Naive thymus-derived CD4-positive, alpha-beta T cell (primary cell): ENCODE results near the gene EPHA7. TPM values are rescaled to one million over a fixed set of nuclear protein-coding genes. Genes with fewer than 3 reads are reported as not detected.
A peak's percentile ranks its signal among the peaks of the same experiment; 100 is the strongest.

Experiments used
- ATAC-seq: fragments of 150-1000 bp; cut with Tn5 transposase; 2 replicates; pipeline ENCODE4 v1.10.0; 2021; ENCODE audit warnings: mild to moderate bottlenecking, moderate library complexity
- CTCF ChIA-PET: fragments of 350-600 bp; sonication (Branson Sonifier 250); formaldehyde crosslinking; loops from one replicate; lab custom pipeline; 2021; ENCODE audit warnings: antibody characterized with exemption; lab: Charles Lee
- POLR2A ChIA-PET: fragments of 350-600 bp; sonication (Branson Sonifier 250); formaldehyde crosslinking; loops from one replicate; lab custom pipeline; 2021; ENCODE audit warnings: antibody characterized with exemption, inconsistent platforms; lab: Charles Lee
- DNase-seq, 9 donors: peaks; one replicate each; pipeline versions ENCODE4 v3.0.0 to v3.0.0-alpha.2; 2020 to 2022; ENCODE audit warnings: mixed read lengths in 1 of 9
- H3K27ac ChIP-seq: one replicate; pipeline ENCODE4 v1.7.0; 2013; ENCODE audit warnings: mild to moderate bottlenecking, low read depth, low read length, moderate library complexity
- H3K27me3 ChIP-seq, 2 donors: one replicate each; pipeline ENCODE4 v1.7.0; 2013; ENCODE audit warnings: low read length in 2 of 2, mild to moderate bottlenecking in 2 of 2, moderate library complexity in 2 of 2; ENCODE audit not compliant: control insufficient read depth in 2 of 2, insufficient read depth in 2 of 2
- H3K36me3 ChIP-seq, 3 experiments: 1 replicate in 2 of 3; 2 replicates in 1 of 3; pipeline ENCODE4 v1.7.0; 2013; ENCODE audit warnings: low read length in 3 of 3, mild to moderate bottlenecking in 3 of 3, moderate library complexity in 1 of 3; ENCODE audit not compliant: insufficient read depth in 3 of 3, control insufficient read depth in 2 of 3
- H3K4me1 ChIP-seq, 2 donors: one replicate each; pipeline ENCODE4 v1.7.0; 2013; ENCODE audit warnings: low read length in 2 of 2, mild to moderate bottlenecking in 2 of 2, moderate library complexity in 1 of 2; ENCODE audit not compliant: control insufficient read depth in 2 of 2, insufficient read depth in 2 of 2
- H3K4me3 ChIP-seq: 2 replicates; pipeline ENCODE4 v1.7.0; 2013; ENCODE audit warnings: mild to moderate bottlenecking, low read length
- H3K9me3 ChIP-seq, 3 experiments: 1 replicate in 2 of 3; 2 replicates in 1 of 3; pipeline ENCODE4 v1.7.0; 2013; ENCODE audit warnings: low read length in 3 of 3; ENCODE audit not compliant: control insufficient read depth in 2 of 3
- H3K27ac Mint-ChIP-seq, 9 donors: one replicate each; pipeline ENCODE4 v1.8.0; 2020 to 2022; ENCODE audit warnings: mixed read lengths in 9 of 9, mild to moderate bottlenecking in 8 of 9, moderate library complexity in 5 of 9, inconsistent platforms in 2 of 9
- H3K27me3 Mint-ChIP-seq, 5 donors: one replicate each; pipeline ENCODE4 v1.8.0; 2021 to 2022; ENCODE audit warnings: mixed read lengths in 5 of 5, mild to moderate bottlenecking in 1 of 5
- H3K36me3 Mint-ChIP-seq, 5 donors: one replicate each; pipeline ENCODE4 v1.8.0; 2020 to 2022; ENCODE audit warnings: mixed read lengths in 5 of 5, mild to moderate bottlenecking in 3 of 5, inconsistent platforms in 1 of 5
- H3K4me1 Mint-ChIP-seq, 7 donors: one replicate each; pipeline ENCODE4 v1.8.0; 2020 to 2022; ENCODE audit warnings: mixed read lengths in 7 of 7, mild to moderate bottlenecking in 3 of 7, inconsistent platforms in 1 of 7
- H3K4me3 Mint-ChIP-seq, 10 donors: one replicate each; pipeline ENCODE4 v1.8.0; 2020 to 2022; ENCODE audit warnings: mild to moderate bottlenecking in 10 of 10, mixed read lengths in 10 of 10, moderate library complexity in 6 of 10, inconsistent platforms in 2 of 10
- H3K9me3 Mint-ChIP-seq, 11 donors: one replicate each; pipeline ENCODE4 v1.8.0; 2020 to 2022; ENCODE audit warnings: mixed read lengths in 11 of 11, mild to moderate bottlenecking in 4 of 11, inconsistent platforms in 1 of 11, moderate library complexity in 1 of 11
- intact Hi-C, 2 donors: fragments of 100-400 bp; cut with micrococcal nuclease; formaldehyde crosslinking; loops; one replicate each; pipeline ENCODE4 v1.15.1; 2023
- polyA plus RNA-seq, 2 donors: library from polyadenylated mRNA; unstranded; fragments of 300-500 nt; fragmentation: Illumina TruSeq; gene quantifications; one replicate each; pipeline ENCODE4 v1.2.3, GENCODE V29; 2021
- total RNA-seq, 6 experiments: library from RNA in 5 of 6; stranded (reverse) in 5 of 6; gene quantifications; 1 replicate in 5 of 6; 2 replicates in 1 of 6; pipeline ENCODE4 v1.2.3 and lab custom pipeline; 2021 to 2026

EPHA7 gene
- total and polyA plus RNA-seq, 7 experiments from 2014 or later: not detected

GRCh38 chr6:93433592-93433991 lies 14.2 kb upstream of the EPHA7 start:
- no peak overlapping the region for H3K27ac ChIP-seq
- no peaks in the 10 kb centered on the region for H3K9me3 ChIP-seq
- ATAC-seq (no peak), DNase-seq (no peak)
- H3K9me3 Mint-ChIP-seq: peaks cover 0 to 15% (median 4%) of the 10 kb centered on the region in 11 donors
- no peaks in the 10 kb centered on the region for H3K4me1 ChIP-seq
- no peaks in the 10 kb centered on the region for H3K36me3 Mint-ChIP-seq
- H3K4me3 ChIP-seq: no peak overlapping the region
- CTCF ChIA-PET: no interaction called here
- no peaks in the 10 kb centered on the region for H3K4me1 Mint-ChIP-seq
- no peaks in the 10 kb centered on the region for H3K27me3 ChIP-seq
- POLR2A ChIA-PET: no interaction called here
- intact Hi-C loops: no loop called here
- no peak overlapping the region for H3K4me3 Mint-ChIP-seq
- peaks cover 0 to 5% (median 0%) of the 10 kb centered on the region in 5 donors for H3K27me3 Mint-ChIP-seq
- H3K27ac Mint-ChIP-seq: no peak overlapping the region
- no peaks in the 10 kb centered on the region for H3K36me3 ChIP-seq

GRCh38 chr6:93424303-93425064 lies 5.1 kb upstream of the EPHA7 start:
- intact Hi-C loops: loop anchor here in 1 of 2 donors (10.0 kb wide), 1 partner anchor 610 kb away; no protein-coding TSS in a partner anchor
- Histone ChIP-seq H3K9me3 (peaks cover 0 to 3% (median 0%) of the 10 kb centered on the region in 3 experiments), H3K27ac (no peak overlapping the region), H3K36me3 (no peaks in the 10 kb centered on the region), H3K27me3 (no peaks in the 10 kb centered on the region), H3K4me1 (no peaks in the 10 kb centered on the region), H3K4me3 (no peak overlapping the region)
- ATAC-seq (no peak), DNase-seq (no peak)
- no peak overlapping the region for H3K4me3 Mint-ChIP-seq
- POLR2A ChIA-PET: no interaction called here
- peaks cover 20 to 38% (median 27%) of the 10 kb centered on the region in 5 donors for H3K27me3 Mint-ChIP-seq
- CTCF ChIA-PET: no interaction called here
- H3K4me1 Mint-ChIP-seq: peaks cover 0 to 12% (median 8%) of the 10 kb centered on the region in 7 donors
- no peak overlapping the region for H3K27ac Mint-ChIP-seq
- H3K9me3 Mint-ChIP-seq: peaks cover 0 to 11% (median 0%) of the 10 kb centered on the region in 11 donors
- H3K36me3 Mint-ChIP-seq: no peaks in the 10 kb centered on the region

- Mint-ChIP-seq H3K36me3 (no peaks in the 10 kb centered on the region), H3K27ac (no peak overlapping the region), H3K4me1 (peaks cover 0 to 17% (median 13%) of the 10 kb centered on the region in 7 donors), H3K9me3 (peaks cover 0 to 11% (median 0%) of the 10 kb centered on the region in 11 donors), H3K4me3 (no peak overlapping the region), H3K27me3 (peaks cover 25 to 43% (median 33%) of the 10 kb centered on the region in 5 donors)
- intact Hi-C loops: loop anchor here in 1 of 2 donors (10.0 kb wide), 1 partner anchor 609 kb away; no protein-coding TSS in a partner anchor
- ATAC-seq (no peak), DNase-seq (no peak)
- ChIA-PET CTCF (no interaction called here), POLR2A (no interaction called here)
- peaks cover 0 to 3% (median 0%) of the 10 kb centered on the region in 3 experiments for H3K9me3 ChIP-seq
- H3K36me3 ChIP-seq: no peaks in the 10 kb centered on the region
- no peak overlapping the region for H3K27ac ChIP-seq
- no peak overlapping the region for H3K4me3 ChIP-seq
- H3K4me1 ChIP-seq: no peaks in the 10 kb centered on the region
- no peaks in the 10 kb centered on the region for H3K27me3 ChIP-seq
These were observed 4.2 kb upstream of the EPHA7 start for GRCh38 chr6:93423542-93423941.

DNA sequence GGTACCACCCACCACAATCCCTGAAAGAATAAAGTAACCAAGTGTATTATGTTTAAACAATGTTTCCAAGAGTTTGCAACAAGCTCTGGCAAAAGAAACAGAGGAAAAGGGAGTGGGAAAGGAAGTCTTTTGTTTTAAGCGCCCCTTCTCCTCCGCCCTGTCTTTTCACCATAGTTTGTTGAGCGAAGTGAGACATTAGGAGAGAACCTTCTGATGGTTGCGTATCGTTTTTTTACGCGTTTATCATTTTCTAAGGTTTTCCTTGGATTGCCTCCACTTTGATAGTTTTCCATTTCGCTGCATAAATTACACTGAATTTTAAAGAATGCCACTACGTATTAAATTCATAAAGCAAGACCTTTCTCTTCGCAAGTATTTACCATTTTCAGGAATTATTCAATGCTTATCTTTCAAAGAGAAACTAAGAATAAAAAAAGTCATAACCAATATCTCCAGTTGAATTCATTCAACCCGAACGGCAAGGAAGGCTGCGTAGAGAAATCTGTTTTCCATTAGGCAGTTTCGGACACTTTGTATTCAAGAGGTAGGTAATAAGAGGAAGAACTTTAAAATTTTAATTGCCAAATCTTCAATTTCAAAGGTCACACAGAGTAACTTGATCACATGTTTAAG lies 920 bp upstream of the EPHA7 start:
- no peaks in the 10 kb centered on the region for H3K4me1 ChIP-seq
- POLR2A ChIA-PET: interaction anchor here (0.5 kb wide), 1 partner anchor 836 kb away, joined by 3 read pairs; no protein-coding TSS in a partner anchor
- H3K27me3 Mint-ChIP-seq: peaks cover 43 to 62% (median 53%) of the 10 kb centered on the region in 5 donors
- H3K36me3 Mint-ChIP-seq: no peaks in the 10 kb centered on the region
- H3K9me3 Mint-ChIP-seq: peaks cover 0 to 9% (median 4%) of the 10 kb centered on the region in 11 donors
- ATAC-seq: no peak
- H3K36me3 ChIP-seq: no peaks in the 10 kb centered on the region
- H3K9me3 ChIP-seq: no peaks in the 10 kb centered on the region
- no peak for DNase-seq
- H3K4me1 Mint-ChIP-seq: peaks cover 0 to 33% (median 30%) of the 10 kb centered on the region in 7 donors
- H3K4me3 ChIP-seq: no peak overlapping the region
- H3K27me3 ChIP-seq: peaks cover 0 to 5% of the 10 kb centered on the region in 2 donors
- peak overlapping the region; percentile 57 to 90 (median 76) for H3K4me3 Mint-ChIP-seq
- intact Hi-C loops: loop anchor here in 1 of 2 donors (10.0 kb wide), 1 partner anchor 605 kb away; no protein-coding TSS in a partner anchor
- H3K27ac ChIP-seq: no peak overlapping the region
- CTCF ChIA-PET: no interaction called here
- no peak overlapping the region for H3K27ac Mint-ChIP-seq

- no peak overlapping the region for H3K4me3 ChIP-seq
- H3K36me3 Mint-ChIP-seq: no peaks in the 10 kb centered on the region
- intact Hi-C loops: no loop called here
- H3K27ac ChIP-seq: no peak overlapping the region
- peaks cover 0 to 33% (median 30%) of the 10 kb centered on the region in 7 donors for H3K4me1 Mint-ChIP-seq
- ATAC-seq (no peak), DNase-seq (no peak)
- CTCF ChIA-PET: no interaction called here
- no peaks in the 10 kb centered on the region for H3K9me3 ChIP-seq
- no peaks in the 10 kb centered on the region for H3K36me3 ChIP-seq
- peaks cover 0 to 5% of the 10 kb centered on the region in 2 donors for H3K27me3 ChIP-seq
- no peaks in the 10 kb centered on the region for H3K4me1 ChIP-seq
- POLR2A ChIA-PET: no interaction called here
- H3K27me3 Mint-ChIP-seq: peaks cover 43 to 67% (median 59%) of the 10 kb centered on the region in 5 donors
- H3K27ac Mint-ChIP-seq: no peak overlapping the region
- H3K4me3 Mint-ChIP-seq: peak overlapping the region; percentile 72 to 90 (median 81)
- H3K9me3 Mint-ChIP-seq: peaks cover 0 to 9% (median 0%) of the 10 kb centered on the region in 11 donors
These were observed 703 bp downstream of the EPHA7 start for GRCh38 chr6:93418408-93419303.

- no peak for ATAC-seq
- intact Hi-C loops: no loop called here
- Mint-ChIP-seq H3K27ac (no peak overlapping the region), H3K4me3 (peak overlapping the region in 9 of 10 donors; percentile 8 to 85 (median 59)), H3K36me3 (no peaks in the 10 kb centered on the region), H3K27me3 (peaks cover 43 to 67% (median 57%) of the 10 kb centered on the region in 5 donors), H3K9me3 (peaks cover 0 to 9% (median 0%) of the 10 kb centered on the region in 11 donors), H3K4me1 (peaks cover 0 to 33% (median 30%) of the 10 kb centered on the region in 7 donors)
- Histone ChIP-seq H3K36me3 (no peaks in the 10 kb centered on the region), H3K4me3 (no peak overlapping the region), H3K9me3 (no peaks in the 10 kb centered on the region), H3K4me1 (no peaks in the 10 kb centered on the region), H3K27me3 (peaks cover 0 to 5% of the 10 kb centered on the region in 2 donors), H3K27ac (no peak overlapping the region)
- POLR2A ChIA-PET: no interaction called here
- DNase-seq: no peak
- CTCF ChIA-PET: no interaction called here
These were observed 1.3 kb downstream of the EPHA7 start for GRCh38 chr6:93418033-93418407.
